Right lobe of liver (tissue), 6 donors: ENCODE results near the gene UCHL5. TPM values are rescaled to one million over a fixed set of nuclear protein-coding genes. Genes with fewer than 3 reads are reported as not detected.

Experiments
- ATAC-seq, 4 donors: fragments of 200-7000 bp; cut with Tn5 transposase; one replicate each; pipeline ENCODE4 v1.9.1; 2020; ENCODE audit warnings: mild to moderate bottlenecking in 4 of 4, moderate library complexity in 4 of 4
- DNase-seq, 3 donors: peaks; one replicate each; pipeline ENCODE4 v3.0.0-alpha.2; 2020
- H3K27ac ChIP-seq, 3 donors: fragments of 200-600 bp; one replicate each; pipeline ENCODE4 v1.8.0; 2022
- H3K27me3 ChIP-seq, 2 donors: fragments of 200-600 bp; one replicate each; pipeline ENCODE4 v1.8.0; 2022
- H3K36me3 ChIP-seq, 4 donors: fragments of 200-600 bp; sonication (generic) in 1 of 4; one replicate each; pipeline versions ENCODE4 v1.5.1 to v1.8.0; 2017 to 2022; ENCODE audit warnings: control low read depth in 1 of 4
- H3K4me1 ChIP-seq, 4 donors: fragments of 200-600 bp; sonication (generic) in 1 of 4; one replicate each; pipeline versions ENCODE4 v1.5.1 to v1.8.0; 2017 to 2022; ENCODE audit warnings: control low read depth in 1 of 4
- H3K4me3 ChIP-seq, 3 donors: fragments of 200-600 bp; one replicate each; pipeline ENCODE4 v1.8.0; 2022
- H3K9me3 ChIP-seq, 4 donors: fragments of 200-600 bp; sonication (generic) in 1 of 4; one replicate each; pipeline versions ENCODE4 v1.5.1 to v1.8.0; 2017 to 2022; ENCODE audit warnings: control low read depth in 1 of 4
- POLR2A ChIP-seq: fragments of 450-650 bp; IDR thresholded peaks from one replicate; pipeline ENCODE4 v1.6.1; 2017; ENCODE audit warnings: antibody characterized with exemption, mild to moderate bottlenecking
- WGBS: methylation state at CpG from one replicate; pipeline ENCODE4 v1.1.6; 2018; ENCODE audit warnings: low coverage, low lambda C conversion rate; ENCODE audit not compliant: insufficient coverage; ENCODE audit errors: missing lambda C conversion rate; 5-methylcytosine and 5-hydroxymethylcytosine counted together
- intact Hi-C, 2 donors: fragments of 100-400 bp; cut with DNase I; formaldehyde crosslinking; loops; one replicate each; pipeline versions ENCODE4 v1.11.2 to v1.14.1; 2022
- total RNA-seq, 6 experiments: library from RNA; depleted of rRNA in 2 of 6; stranded (reverse); fragments of >200 nt in 2 of 6; fragmentation: NEBNext Ultra II Directional in 3 of 6; extraction: Animal tissue kit (Norgen Biotek cat#: 25700) in 3 of 6; gene quantifications; one replicate each; pipeline versions ENCODE4 v1.1.0 to v1.2.4, GENCODE V29; 2016 to 2023
- TF ChIP-seq, protein P1 (sequence below), 4 donors: fragments of 200-600 bp in 3 of 4; fragments of 450-650 bp in 1 of 4; IDR thresholded peaks; one replicate each; pipeline versions ENCODE4 v1.5.1 to v1.8.0; 2016 to 2022; ENCODE audit warnings: antibody characterized with exemption in 4 of 4, mild to moderate bottlenecking in 2 of 4
- donor health status: DM: no; HTN: yes; CAD: no.
- donor health status: DM: no; HTN: no; CAD: no.
- donor health status: DM: no; HTN: no; CAD: no.
- donor health status: DM: no; HTN: yes; CAD: no.
- donor health status: DM: no; HTN: yes; CAD: no.

The UCHL5 gene
- total RNA-seq, 6 experiments from 2014 or later = 11.5 to 28.6 (median 22.3) TPM

- Histone ChIP-seq H3K36me3 (peaks cover 0 to 42% (median 11%) of the 10 kb centered on the region in 4 donors), H3K4me3 (no peak overlapping the region), H3K9me3 (no peaks in the 10 kb centered on the region), H3K27ac (no peak overlapping the region), H3K27me3 (no peaks in the 10 kb centered on the region), H3K4me1 (no peaks in the 10 kb centered on the region)
- WGBS = 91% methylated on average over 6 of the region's 6 CpGs
- no peak for TF ChIP-seq POLR2A
- TF ChIP-seq, protein P1, sequence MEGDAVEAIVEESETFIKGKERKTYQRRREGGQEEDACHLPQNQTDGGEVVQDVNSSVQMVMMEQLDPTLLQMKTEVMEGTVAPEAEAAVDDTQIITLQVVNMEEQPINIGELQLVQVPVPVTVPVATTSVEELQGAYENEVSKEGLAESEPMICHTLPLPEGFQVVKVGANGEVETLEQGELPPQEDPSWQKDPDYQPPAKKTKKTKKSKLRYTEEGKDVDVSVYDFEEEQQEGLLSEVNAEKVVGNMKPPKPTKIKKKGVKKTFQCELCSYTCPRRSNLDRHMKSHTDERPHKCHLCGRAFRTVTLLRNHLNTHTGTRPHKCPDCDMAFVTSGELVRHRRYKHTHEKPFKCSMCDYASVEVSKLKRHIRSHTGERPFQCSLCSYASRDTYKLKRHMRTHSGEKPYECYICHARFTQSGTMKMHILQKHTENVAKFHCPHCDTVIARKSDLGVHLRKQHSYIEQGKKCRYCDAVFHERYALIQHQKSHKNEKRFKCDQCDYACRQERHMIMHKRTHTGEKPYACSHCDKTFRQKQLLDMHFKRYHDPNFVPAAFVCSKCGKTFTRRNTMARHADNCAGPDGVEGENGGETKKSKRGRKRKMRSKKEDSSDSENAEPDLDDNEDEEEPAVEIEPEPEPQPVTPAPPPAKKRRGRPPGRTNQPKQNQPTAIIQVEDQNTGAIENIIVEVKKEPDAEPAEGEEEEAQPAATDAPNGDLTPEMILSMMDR (IDR thresholded peaks at IDR 0.05) = no peak
- ATAC-seq = no peak
- DNase-seq = no peak
- intact Hi-C loops = no loop called here
Measured at GRCh38 chr1:193083365-193084088, 24.4 kb upstream of the UCHL5 start.

GRCh38 chr1:193079187-193079586 lies 20.0 kb upstream of the UCHL5 start:
- DNase-seq = no peak
- H3K36me3 ChIP-seq = peaks cover 0 to 41% (median 19%) of the 10 kb centered on the region in 4 donors

GRCh38 chr1:193077991-193078390 lies 18.8 kb upstream of the UCHL5 start:
- no peak for TF ChIP-seq POLR2A
- TF ChIP-seq, protein P1 (IDR thresholded peaks at IDR 0.05) = no peak
- Histone ChIP-seq H3K4me1 (no peaks in the 10 kb centered on the region), H3K36me3 (peaks cover 0 to 29% (median 15%) of the 10 kb centered on the region in 4 donors), H3K9me3 (no peaks in the 10 kb centered on the region), H3K27ac (no peak overlapping the region), H3K27me3 (no peaks in the 10 kb centered on the region), H3K4me3 (no peak overlapping the region)
- no peak for ATAC-seq
- intact Hi-C loops = no loop called here
- DNase-seq = no peak

More at GRCh38 chr1:193079187-193079586, 20.0 kb upstream of the UCHL5 start:
- TF ChIP-seq, protein P1 (IDR thresholded peaks at IDR 0.05) = no peak
- TF ChIP-seq POLR2A = no peak
- Histone ChIP-seq H3K4me3 (no peak overlapping the region), H3K27me3 (no peaks in the 10 kb centered on the region), H3K4me1 (no peaks in the 10 kb centered on the region), H3K27ac (no peak overlapping the region), H3K9me3 (no peaks in the 10 kb centered on the region)
- intact Hi-C loops = no loop called here
- WGBS = 96% methylated on average over 3 of the region's 3 CpGs
- no peak for ATAC-seq

- Histone ChIP-seq H3K27me3 (no peaks in the 10 kb centered on the region), H3K27ac (no peak overlapping the region), H3K4me3 (no peak overlapping the region), H3K4me1 (no peaks in the 10 kb centered on the region), H3K36me3 (peaks cover 0 to 6% (median 0%) of the 10 kb centered on the region in 4 donors), H3K9me3 (no peaks in the 10 kb centered on the region)
- intact Hi-C loops = no loop called here
- peak in 1 of 4 donors; percentile 22 for ATAC-seq
- DNase-seq = no peak
- TF ChIP-seq, protein P1 (IDR thresholded peaks at IDR 0.05) = no peak
- TF ChIP-seq POLR2A = no peak
- 53% methylated on average over 4 of the region's 5 CpGs for WGBS
Measured at GRCh38 chr1:193070942-193071341, 11.8 kb upstream of the UCHL5 start.
